HepG2 (cell line): ENCODE data around the gene LMNA. TPM values are rescaled to one million over a fixed set of nuclear protein-coding genes. Genes with fewer than 3 reads are reported as not detected.

Experiments
- CBFB ChIP-seq: sonication (generic); formaldehyde crosslinking; IDR thresholded peaks from 2 replicates; pipeline ENCODE4 v1.4.0; 2020; ENCODE audit warnings: missing genetic modification reagents
- DMAP1 ChIP-seq: IDR thresholded peaks from 2 replicates; pipeline ENCODE4 v1.6.1; 2016
- GABPA ChIP-seq, 2 experiments: IDR thresholded peaks; 2 replicates each; pipeline ENCODE4 v1.6.1; 2011 to 2016; ENCODE audit warnings: low read depth in 2 of 2, low read length in 1 of 2, missing biosample characterization in 1 of 2, missing genetic modification characterization in 1 of 2
- NCOR1 ChIP-seq: fragments of 200-600 bp; sonication (generic); IDR thresholded peaks from 2 replicates; pipeline ENCODE4 v1.7.0; 2017; ENCODE audit warnings: antibody characterized with exemption, low read length, borderline replicate concordance
- RARG ChIP-seq: sonication (generic); formaldehyde crosslinking; IDR thresholded peaks from 2 replicates; pipeline ENCODE4 v1.4.0; 2020; ENCODE audit warnings: low read depth, mild to moderate bottlenecking, missing genetic modification reagents
- ZBTB20 ChIP-seq: sonication (generic); formaldehyde crosslinking; IDR thresholded peaks from 2 replicates; pipeline ENCODE4 v1.8.1; 2023; ENCODE audit warnings: missing genetic modification reagents, low read depth, mild to moderate bottlenecking, borderline replicate concordance
- ZNF10 ChIP-seq: sonication (generic); formaldehyde crosslinking; IDR thresholded peaks from 2 replicates; pipeline ENCODE4 v1.4.0; 2020; ENCODE audit warnings: mild to moderate bottlenecking, low read depth, missing genetic modification reagents, borderline replicate concordance
- ZNF232 ChIP-seq: sonication (generic); formaldehyde crosslinking; IDR thresholded peaks from 2 replicates; pipeline ENCODE4 v1.4.0; 2020; ENCODE audit warnings: missing genetic modification reagents, borderline replicate concordance
- polyA plus RNA-seq, 8 experiments: library from polyadenylated mRNA; depleted of rRNA in 3 of 8; stranded (reverse) in 7 of 8; unstranded in 1 of 8; fragments of >200 nt; fragmentation: Illumina TruSeq in 4 of 8; extraction: Trizol in 4 of 8; gene quantifications; 2 replicates each; pipeline versions ENCODE4 v1.2.1 to v1.2.3, GENCODE V29; 2011 to 2016; ENCODE audit warnings: low read depth in 4 of 8, missing spikeins in 1 of 8, mixed read lengths in 1 of 8; ENCODE audit not compliant: insufficient read depth in 1 of 8
- total RNA-seq, 5 experiments: library from RNA; depleted of rRNA; stranded (reverse); fragments of >200 nt; fragmentation: Illumina TruSeq; extraction: Trizol; gene quantifications; 2 replicates each; pipeline ENCODE4 v1.2.3, GENCODE V29; 2016; ENCODE audit warnings: low read depth in 1 of 5
- TF ChIP-seq, protein P1 (sequence below): IDR thresholded peaks from 2 replicates; pipeline ENCODE4 v1.6.1; 2016; ENCODE audit warnings: low read depth, control low read depth
- TF ChIP-seq, protein P2 (sequence below): sonication (generic); formaldehyde crosslinking; IDR thresholded peaks from 2 replicates; pipeline ENCODE4 v1.9.0; 2022; ENCODE audit warnings: low read depth, missing genetic modification reagents
- TF ChIP-seq, protein P3 (sequence below): sonication (generic); formaldehyde crosslinking; IDR thresholded peaks from 2 replicates; pipeline ENCODE4 v1.5.0; 2020; ENCODE audit warnings: mild to moderate bottlenecking, missing genetic modification reagents, borderline replicate concordance
- TF ChIP-seq, protein P4 (sequence below): fragments of 450-650 bp; IDR thresholded peaks from 2 replicates; pipeline ENCODE4 v1.6.1; 2016
- TF ChIP-seq, protein P5 (sequence below): sonication (generic); formaldehyde crosslinking; IDR thresholded peaks from 2 replicates; pipeline ENCODE4 v1.4.0; 2020; ENCODE audit warnings: missing genetic modification reagents

The LMNA gene
- total and polyA plus RNA-seq, 2 of the 13 experiments (the other 11 are each of a cell fraction or from before 2014, with no cell fraction given) = 107 to 225 TPM

DNA sequence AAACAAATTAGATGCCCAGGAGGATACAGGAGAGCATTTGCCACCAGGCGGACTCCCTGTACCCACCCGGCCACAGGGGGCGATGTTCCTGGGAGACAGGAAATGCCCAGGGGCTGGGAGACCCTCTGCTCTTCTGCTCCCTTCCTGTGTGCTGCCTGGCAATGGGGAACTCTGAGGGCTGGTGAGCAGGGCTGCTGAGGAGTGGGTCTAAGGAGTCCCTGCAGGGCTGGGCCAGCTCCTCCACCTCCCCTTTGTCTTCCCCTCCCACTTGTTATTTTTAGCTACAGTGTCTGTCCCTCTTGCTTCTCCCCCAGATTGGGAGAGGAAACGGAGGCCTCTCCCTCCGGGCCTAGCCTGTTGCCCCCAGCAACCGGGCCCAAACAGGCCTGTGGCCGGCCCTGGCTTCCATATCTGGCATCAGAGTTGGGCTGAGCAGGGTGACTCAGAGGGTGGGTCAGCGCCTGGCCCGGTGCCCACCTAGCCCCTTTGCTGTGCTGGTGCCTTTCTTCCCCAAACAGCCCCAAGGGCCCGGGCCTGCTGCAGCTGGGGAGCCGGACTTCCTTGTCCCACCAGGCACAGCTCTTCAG is 11.6 kb downstream of the LMNA start (continued):
- TF ChIP-seq, protein P1, sequence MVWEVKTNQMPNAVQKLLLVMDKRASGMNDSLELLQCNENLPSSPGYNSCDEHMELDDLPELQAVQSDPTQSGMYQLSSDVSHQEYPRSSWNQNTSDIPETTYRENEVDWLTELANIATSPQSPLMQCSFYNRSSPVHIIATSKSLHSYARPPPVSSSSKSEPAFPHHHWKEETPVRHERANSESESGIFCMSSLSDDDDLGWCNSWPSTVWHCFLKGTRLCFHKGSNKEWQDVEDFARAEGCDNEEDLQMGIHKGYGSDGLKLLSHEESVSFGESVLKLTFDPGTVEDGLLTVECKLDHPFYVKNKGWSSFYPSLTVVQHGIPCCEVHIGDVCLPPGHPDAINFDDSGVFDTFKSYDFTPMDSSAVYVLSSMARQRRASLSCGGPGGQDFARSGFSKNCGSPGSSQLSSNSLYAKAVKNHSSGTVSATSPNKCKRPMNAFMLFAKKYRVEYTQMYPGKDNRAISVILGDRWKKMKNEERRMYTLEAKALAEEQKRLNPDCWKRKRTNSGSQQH (CRISPR knock-in tag) = no peak
- TF ChIP-seq DMAP1 (CRISPR knock-in tag) = no peak
- TF ChIP-seq, protein P2, sequence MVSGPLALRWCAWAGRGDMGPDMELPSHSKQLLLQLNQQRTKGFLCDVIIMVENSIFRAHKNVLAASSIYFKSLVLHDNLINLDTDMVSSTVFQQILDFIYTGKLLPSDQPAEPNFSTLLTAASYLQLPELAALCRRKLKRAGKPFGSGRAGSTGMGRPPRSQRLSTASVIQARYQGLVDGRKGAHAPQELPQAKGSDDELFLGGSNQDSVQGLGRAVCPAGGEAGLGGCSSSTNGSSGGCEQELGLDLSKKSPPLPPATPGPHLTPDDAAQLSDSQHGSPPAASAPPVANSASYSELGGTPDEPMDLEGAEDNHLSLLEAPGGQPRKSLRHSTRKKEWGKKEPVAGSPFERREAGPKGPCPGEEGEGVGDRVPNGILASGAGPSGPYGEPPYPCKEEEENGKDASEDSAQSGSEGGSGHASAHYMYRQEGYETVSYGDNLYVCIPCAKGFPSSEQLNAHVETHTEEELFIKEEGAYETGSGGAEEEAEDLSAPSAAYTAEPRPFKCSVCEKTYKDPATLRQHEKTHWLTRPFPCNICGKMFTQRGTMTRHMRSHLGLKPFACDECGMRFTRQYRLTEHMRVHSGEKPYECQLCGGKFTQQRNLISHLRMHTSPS (CRISPR knock-in tag) = no peak
- TF ChIP-seq ZBTB20 (CRISPR knock-in tag) = no peak
- no peak for TF ChIP-seq ZNF10 (CRISPR knock-in tag)
- TF ChIP-seq CBFB (CRISPR knock-in tag) = no peak
- TF ChIP-seq, protein P3, sequence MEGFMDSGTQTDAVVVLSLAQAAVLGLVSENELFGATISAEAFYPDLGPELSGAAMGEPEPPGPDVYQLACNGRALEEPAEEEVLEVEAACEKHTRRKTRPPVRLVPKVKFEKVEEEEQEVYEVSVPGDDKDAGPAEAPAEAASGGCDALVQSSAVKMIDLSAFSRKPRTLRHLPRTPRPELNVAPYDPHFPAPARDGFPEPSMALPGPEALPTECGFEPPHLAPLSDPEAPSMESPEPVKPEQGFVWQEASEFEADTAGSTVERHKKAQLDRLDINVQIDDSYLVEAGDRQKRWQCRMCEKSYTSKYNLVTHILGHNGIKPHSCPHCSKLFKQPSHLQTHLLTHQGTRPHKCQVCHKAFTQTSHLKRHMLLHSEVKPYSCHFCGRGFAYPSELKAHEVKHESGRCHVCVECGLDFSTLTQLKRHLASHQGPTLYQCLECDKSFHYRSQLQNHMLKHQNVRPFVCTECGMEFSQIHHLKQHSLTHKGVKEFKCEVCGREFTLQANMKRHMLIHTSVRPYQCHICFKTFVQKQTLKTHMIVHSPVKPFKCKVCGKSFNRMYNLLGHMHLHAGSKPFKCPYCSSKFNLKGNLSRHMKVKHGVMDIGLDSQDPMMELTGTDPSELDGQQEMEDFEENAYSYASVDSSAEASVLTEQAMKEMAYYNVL = no peak
- no peak for TF ChIP-seq NCOR1
- TF ChIP-seq, protein P4, sequence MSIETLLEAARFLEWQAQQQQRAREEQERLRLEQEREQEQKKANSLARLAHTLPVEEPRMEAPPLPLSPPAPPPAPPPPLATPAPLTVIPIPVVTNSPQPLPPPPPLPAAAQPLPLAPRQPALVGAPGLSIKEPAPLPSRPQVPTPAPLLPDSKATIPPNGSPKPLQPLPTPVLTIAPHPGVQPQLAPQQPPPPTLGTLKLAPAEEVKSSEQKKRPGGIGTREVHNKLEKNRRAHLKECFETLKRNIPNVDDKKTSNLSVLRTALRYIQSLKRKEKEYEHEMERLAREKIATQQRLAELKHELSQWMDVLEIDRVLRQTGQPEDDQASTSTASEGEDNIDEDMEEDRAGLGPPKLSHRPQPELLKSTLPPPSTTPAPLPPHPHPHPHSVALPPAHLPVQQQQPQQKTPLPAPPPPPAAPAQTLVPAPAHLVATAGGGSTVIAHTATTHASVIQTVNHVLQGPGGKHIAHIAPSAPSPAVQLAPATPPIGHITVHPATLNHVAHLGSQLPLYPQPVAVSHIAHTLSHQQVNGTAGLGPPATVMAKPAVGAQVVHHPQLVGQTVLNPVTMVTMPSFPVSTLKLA = no peak
- no peak for TF ChIP-seq ZNF232 (CRISPR knock-in tag)
- TF ChIP-seq, protein P5, sequence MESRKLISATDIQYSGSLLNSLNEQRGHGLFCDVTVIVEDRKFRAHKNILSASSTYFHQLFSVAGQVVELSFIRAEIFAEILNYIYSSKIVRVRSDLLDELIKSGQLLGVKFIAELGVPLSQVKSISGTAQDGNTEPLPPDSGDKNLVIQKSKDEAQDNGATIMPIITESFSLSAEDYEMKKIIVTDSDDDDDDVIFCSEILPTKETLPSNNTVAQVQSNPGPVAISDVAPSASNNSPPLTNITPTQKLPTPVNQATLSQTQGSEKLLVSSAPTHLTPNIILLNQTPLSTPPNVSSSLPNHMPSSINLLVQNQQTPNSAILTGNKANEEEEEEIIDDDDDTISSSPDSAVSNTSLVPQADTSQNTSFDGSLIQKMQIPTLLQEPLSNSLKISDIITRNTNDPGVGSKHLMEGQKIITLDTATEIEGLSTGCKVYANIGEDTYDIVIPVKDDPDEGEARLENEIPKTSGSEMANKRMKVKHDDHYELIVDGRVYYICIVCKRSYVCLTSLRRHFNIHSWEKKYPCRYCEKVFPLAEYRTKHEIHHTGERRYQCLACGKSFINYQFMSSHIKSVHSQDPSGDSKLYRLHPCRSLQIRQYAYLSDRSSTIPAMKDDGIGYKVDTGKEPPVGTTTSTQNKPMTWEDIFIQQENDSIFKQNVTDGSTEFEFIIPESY = peak; percentile 74; the same call in 1 of the 2 replicates
- TF ChIP-seq RARG (CRISPR knock-in tag) = no peak
- 0 out of 2 replicates have a peak, but pooled peaks have one; percentile 11 for TF ChIP-seq GABPA (IDR thresholded peaks at IDR 0.05; ENCODE audit: low read depth, low read length)
- no peak for TF ChIP-seq GABPA (CRISPR knock-in tag; IDR thresholded peaks at IDR 0.05; ENCODE audit: low read depth)
